Panc1 (cell line): Measurements from ENCODE around the gene STX2.

ENCODE experiments used
- POLR2AphosphoS5 ChIP-seq: IDR thresholded peaks from 2 replicates; pipeline ENCODE4 v1.6.1; 2012; ENCODE audit warnings: mild to moderate bottlenecking, low read depth, low read length, moderate library complexity
- TF ChIP-seq, protein P1 (sequence below): fragments of 450-650 bp; IDR thresholded peaks from 2 replicates; pipeline ENCODE4 v1.5.1; 2017; ENCODE audit warnings: mild to moderate bottlenecking

DNA sequence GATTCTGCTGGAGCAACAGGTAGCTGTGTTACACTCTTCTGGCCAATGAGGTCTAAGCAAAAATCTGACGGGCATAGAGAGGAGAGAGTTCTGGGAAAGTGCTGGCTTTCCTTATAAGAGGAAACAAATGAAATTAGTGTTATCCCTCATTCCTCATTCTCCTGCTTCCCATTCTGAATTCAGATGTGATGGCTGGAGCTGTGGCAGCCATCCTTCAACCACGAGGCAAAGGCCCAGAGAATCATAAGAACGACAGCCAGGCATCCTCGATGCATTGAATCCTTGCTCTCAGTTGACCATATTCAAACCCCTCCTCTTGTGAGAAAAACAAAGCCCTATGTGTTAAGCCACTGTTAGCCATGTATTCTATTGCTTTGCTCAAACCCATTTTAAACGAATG is 95.4 kb downstream of the STX2 start:
- TF ChIP-seq POLR2AphosphoS5, result no peak
- TF ChIP-seq, protein P1, sequence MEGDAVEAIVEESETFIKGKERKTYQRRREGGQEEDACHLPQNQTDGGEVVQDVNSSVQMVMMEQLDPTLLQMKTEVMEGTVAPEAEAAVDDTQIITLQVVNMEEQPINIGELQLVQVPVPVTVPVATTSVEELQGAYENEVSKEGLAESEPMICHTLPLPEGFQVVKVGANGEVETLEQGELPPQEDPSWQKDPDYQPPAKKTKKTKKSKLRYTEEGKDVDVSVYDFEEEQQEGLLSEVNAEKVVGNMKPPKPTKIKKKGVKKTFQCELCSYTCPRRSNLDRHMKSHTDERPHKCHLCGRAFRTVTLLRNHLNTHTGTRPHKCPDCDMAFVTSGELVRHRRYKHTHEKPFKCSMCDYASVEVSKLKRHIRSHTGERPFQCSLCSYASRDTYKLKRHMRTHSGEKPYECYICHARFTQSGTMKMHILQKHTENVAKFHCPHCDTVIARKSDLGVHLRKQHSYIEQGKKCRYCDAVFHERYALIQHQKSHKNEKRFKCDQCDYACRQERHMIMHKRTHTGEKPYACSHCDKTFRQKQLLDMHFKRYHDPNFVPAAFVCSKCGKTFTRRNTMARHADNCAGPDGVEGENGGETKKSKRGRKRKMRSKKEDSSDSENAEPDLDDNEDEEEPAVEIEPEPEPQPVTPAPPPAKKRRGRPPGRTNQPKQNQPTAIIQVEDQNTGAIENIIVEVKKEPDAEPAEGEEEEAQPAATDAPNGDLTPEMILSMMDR, result no peak
